Stimulated activated CD8-positive, alpha-beta memory T cell treated with anti-CD3 and anti-CD28 coated beads, Interleukin-12 subunit alpha, Interleukin-12 subunit beta, amount 100 ng/mL, for 1 hour (primary cell): ENCODE measurements around the gene RGS2.

Source experiments
- DNase-seq: peaks from one replicate; pipeline ENCODE4 v3.0.0-alpha.2; 2020; ENCODE audit warnings: low read depth

RGS2 gene

DNA sequence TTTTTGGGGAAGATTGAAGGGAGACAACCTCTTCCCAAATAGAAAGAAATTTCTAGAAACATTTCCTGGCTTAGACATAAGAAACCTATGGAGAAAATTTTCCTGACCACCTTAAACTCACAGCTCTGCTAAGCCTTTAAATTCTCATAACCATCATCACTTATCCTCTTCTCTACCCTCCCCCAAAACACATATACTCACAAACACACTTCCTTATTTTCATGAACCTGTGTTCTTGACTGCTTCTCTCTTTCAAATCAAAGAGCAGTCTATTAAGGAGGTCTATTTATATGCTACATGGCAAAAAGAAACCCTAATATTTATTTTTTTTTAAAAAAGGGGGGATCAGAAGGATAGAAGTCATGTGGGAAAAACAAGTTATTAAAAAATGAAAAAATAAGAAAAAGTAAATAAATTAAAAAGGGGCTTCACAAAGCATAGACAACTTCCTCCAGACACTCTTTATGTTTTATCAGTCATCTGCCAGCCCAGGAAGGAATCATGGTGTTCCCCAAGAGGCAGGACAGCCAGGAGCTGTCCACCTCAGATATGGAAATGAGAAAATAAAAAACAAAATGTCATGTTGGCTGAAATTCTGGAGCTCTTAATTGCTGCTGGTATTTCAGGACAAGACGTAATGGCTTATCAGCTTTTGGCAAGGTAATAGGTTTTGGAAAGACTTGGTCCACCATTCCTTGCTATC is 12.8 kb upstream of the RGS2 start:
- no peak for DNase-seq

- DNase-seq = no peak
Observed at GRCh38 chr1:192797143-192797542, 11.7 kb upstream of the RGS2 start.

GRCh38 chr1:192797891-192798290 is 10.9 kb upstream of the RGS2 start:
- DNase-seq = no peak

- DNase-seq = no peak
Observed at GRCh38 chr1:192801451-192801850, 7.4 kb upstream of the RGS2 start.

DNA sequence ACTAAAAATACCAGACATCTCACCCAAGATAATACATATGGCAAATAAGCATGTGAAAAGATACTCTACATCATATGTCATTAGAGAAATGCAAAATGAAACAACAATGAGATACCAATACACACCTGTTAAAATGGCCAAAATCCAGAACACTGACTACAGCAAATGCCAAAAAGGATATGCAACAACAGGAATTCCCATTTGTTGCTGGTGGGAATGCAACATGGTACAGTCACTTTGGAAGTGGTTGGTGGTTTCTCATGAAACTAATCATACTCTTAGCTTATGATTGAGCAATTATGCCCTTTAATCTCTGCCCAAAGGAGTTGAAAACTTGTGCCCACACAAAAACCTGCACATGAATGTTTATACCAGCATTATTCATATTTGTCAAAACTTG is 6.4 kb upstream of the RGS2 start:
- DNase-seq = no peak

DNA sequence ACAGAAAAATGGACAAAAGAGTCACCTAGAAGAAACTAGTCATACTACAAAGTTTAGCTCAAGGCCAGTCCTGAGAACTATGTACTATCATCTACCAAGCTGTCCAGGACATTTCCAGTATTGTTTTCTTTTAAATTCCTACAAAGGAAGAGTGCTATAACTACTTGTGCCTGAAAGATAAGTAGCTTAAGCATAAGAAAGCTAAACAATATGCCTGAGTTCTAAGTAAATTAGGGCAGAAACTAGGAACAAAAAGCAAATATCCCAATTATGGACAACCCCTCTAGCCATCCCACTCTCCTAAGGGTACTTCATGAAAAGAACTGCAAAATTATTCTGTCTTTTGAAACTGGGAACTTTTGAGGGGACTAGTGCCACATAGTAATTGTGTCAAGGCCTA is 5.3 kb upstream of the RGS2 start:
- DNase-seq = no peak

GRCh38 chr1:192805832-192806323 is 3.0 kb upstream of the RGS2 start:
- DNase-seq = no peak

GRCh38 chr1:192807211-192808162 is 1.4 kb upstream of the RGS2 start:
- DNase-seq = no peak

DNA sequence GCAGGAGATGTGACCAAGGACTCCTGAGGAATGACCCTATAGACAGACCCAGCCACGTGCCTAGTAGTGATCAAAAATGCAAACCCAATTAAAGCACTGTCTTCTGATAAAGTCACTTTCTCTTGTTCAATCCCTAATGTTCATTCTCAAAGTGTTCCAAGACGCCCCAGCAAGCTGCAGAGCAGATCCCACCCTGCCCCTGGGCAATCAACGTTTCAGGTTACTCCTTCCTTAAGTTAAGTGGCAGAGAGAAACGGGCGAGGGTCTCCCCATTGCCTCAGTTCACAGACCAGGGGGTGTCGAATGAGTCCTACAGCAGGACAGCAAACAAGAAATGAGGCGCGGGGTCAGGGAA is 699 bp upstream of the RGS2 start:
- no peak for DNase-seq

DNA sequence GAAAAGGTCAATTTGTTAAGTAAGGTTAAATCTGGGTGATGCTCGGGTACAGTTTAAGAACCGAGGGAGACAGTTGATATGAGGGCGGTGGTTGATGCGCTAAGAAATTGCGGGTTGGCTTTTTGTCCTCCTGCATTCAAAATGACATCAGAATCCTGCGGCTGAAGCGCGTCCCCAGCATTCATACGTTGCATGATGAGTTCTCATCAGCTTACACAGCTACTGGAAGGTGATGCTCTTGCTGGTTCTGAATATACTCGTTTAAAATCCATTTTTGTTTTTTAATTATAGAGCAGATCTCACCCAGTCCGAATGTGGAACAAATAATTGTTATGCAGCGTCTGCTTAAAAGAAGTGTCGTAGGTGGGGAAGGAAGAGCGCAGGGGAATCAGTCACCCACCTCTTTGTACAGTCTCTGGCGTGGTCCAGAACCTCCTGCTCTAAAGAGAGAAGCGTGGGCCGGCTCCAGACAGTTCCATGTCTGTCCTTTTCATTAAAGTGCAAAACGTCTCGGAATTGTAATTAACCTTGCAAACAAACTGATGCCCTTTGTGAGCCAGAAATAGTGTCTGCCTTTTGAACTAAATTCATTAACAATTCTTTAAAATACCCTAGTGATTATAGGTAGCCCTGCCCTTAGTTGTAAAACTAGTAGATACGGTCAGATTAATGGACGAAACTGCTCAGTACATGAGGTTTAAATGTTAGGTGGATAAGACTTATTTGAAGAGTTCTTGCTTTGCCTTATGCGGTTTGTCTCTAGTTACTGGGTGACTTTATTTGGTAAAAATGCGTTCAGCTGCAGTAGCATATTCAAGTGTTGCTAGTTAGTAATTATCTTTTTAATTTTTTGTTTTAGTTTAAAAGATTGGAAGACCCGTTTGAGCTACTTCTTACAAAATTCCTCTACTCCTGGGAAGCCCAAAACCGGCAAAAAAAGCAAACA is 741 bp downstream of the RGS2 start:
- no peak for DNase-seq

DNA sequence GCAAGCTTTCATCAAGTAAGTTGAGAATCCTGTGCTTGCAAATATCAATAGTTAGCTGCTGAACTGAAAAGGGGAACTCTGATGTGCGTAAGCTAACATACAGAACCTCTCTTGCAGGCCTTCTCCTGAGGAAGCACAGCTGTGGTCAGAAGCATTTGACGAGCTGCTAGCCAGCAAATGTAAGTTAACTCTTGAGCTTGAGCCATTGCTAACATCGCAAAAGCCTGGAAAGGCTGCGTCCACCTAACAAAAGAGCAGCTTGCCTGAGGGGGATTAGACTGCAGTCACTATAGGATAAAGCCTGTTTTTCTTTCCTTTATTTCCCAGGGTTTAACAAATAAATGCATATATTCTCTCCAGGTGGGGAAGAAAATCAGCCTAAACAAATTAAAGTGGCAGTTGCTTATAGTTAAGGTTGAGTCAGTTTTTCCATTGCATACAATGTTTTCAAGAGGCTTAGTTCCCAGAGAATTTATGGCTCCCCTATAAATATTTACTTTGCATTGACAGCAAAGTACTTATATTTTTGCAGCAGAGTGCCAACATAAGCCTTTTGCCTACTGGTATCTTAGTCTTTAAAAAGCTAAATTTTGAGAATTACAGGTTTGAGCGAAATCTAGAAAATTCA is 1.5 kb downstream of the RGS2 start:
- no peak for DNase-seq

DNA sequence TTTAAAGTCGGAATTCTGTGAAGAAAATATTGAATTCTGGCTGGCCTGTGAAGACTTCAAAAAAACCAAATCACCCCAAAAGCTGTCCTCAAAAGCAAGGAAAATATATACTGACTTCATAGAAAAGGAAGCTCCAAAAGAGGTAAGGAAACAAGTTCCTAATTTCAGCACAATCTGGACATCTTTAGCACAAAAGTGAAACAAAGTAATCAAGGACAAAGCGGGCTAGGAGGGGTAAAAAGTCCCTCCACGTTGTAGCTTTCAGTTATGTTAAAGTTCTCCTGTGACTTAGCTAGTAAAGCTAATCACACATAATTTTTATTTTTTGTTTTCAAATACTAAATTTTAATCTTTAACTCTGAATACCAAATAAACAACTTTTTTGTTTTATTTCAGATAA is 2.2 kb downstream of the RGS2 start:
- no peak for DNase-seq

DNA sequence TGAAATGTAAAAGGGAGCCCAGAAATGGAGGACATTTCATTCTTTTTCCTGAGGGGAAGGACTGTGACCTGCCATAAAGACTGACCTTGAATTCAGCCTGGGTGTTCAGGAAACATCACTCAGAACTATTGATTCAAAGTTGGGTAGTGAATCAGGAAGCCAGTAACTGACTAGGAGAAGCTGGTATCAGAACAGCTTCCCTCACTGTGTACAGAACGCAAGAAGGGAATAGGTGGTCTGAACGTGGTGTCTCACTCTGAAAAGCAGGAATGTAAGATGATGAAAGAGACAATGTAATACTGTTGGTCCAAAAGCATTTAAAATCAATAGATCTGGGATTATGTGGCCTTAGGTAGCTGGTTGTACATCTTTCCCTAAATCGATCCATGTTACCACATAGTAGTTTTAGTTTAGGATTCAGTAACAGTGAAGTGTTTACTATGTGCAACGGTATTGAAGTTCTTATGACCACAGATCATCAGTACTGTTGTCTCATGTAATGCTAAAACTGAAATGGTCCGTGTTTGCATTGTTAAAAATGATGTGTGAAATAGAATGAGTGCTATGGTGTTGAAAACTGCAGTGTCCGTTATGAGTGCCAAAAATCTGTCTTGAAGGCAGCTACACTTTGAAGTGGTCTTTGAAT is 2.9 kb downstream of the RGS2 start:
- no peak for DNase-seq

DNA sequence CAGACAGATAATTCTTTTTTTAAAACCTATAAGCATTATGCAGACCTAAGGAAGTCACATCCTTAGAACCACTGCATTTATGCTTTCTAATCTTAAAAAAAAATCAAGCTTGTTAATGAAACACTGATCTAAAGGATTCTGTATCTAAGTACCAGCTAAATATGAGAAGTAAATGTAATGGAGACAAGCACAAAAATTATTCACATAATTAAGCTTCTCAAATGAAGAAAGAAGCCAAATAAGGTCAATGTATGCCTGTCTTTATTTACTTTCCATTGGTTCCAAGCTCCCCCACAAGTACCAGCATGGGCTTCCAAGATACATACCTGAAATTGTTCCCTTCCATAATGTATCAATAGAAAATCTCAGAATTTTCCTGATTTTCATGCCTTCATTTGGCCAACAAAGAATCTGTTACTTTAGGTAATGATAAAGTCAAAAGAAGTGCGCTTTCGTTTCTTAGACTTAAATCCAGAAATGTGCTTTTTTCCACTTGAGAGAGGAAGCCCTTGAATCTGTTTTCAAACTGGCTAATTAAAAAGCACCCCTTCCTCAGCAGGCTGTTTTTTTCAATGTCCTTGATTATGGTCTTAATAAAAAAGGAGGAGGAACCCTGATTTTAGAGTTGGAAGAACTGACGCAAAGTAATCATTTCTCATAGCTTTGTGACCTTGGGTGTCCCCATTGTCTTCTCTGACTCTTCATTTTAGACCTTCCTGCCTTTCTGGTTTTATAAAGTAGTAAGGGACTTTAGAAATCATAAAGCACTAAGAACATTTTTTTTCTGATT is 3.8 kb downstream of the RGS2 start:
- no peak for DNase-seq

GRCh38 chr1:192814805-192815204 is 6.0 kb downstream of the RGS2 start:
- DNase-seq = no peak

- no peak for DNase-seq
Observed at GRCh38 chr1:192817246-192817645, 8.4 kb downstream of the RGS2 start.

DNA sequence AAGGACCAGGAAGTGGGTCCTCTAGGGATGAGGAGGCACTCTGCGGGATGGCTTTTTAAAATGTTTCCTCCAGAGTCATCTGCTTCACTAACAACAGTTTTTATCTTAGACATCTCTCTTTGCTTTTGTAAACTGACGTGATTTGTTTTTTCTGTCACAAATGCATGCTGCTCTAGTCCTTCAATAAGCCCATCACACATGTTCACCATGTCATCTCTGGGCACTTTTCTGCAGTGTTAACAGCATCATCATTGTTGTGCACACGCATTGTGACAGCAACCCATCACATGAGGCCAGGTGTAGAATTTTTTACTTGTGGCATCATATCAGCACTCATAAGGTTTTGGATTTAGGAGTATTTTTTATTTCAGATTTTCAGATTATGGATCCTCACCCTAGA is 12.5 kb downstream of the RGS2 start:
- DNase-seq = no peak

- no peak for DNase-seq
Observed at GRCh38 chr1:192824511-192824910, 15.7 kb downstream of the RGS2 start.

DNA sequence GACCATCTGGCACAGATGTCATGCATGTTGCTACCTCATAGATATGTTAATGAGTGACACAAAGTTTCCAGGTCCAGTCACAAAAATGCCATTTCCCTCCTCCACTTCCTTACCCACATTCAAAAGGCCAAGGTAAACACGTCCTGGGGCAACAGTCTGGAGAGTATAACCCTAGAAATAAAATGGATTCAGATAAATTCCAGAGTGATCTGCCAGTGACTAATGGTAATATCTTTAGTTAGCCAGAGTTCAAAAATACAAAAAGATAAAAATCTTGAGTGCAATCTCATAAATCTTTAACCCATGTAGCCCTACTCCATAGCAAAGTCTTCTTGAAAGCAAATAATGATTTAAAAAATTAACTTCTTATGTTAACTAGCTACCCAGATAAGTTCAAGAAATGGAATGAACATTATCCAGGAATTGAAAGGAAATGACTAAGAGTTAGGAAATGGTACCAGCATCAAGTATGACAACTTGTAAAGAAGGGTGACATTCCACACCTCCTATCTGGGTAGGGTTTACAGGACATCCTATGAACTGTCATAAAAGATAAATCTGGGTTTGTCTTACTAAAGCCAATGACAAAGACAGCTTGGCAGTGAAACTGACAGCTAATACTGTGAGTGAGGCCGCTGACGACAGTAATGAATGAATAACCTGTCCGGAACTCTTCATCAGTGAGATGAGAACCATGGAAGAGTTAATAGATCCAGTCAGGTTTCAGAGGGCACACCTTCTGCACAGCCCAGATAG is 18.1 kb downstream of the RGS2 start:
- DNase-seq = no peak
